ENCODE results near the gene ZNF791.
"Not testable (repeated sequence)": the region's sequence is repeated elsewhere in the genome, so short reads cannot be mapped to it uniquely, and the experiment has no call there.

ZNF791 gene

GRCh38 chr19:12665671-12666264 is 55.0 kb downstream of the ZNF791 start:
- in situ Hi-C loops (cut with MboI; ENCODE audit: low sequenced_read_pairs): no loop called here

- in situ Hi-C loops (cut with MboI; ENCODE audit: low sequenced_read_pairs): no loop called here
Measured at GRCh38 chr19:12666265-12667048, 55.7 kb downstream of the ZNF791 start, which contains the start of the genes MAN2B1 and WDR83. Gene MAN2B1 (minus strand): TSS chr19:12666742. CDS start chr19:12666701, 41 bp downstream. Gene WDR83 (plus strand): TSS chr19:12666807. CDS start chr19:12669791, 2,984 bp downstream.

GRCh38 chr19:12667731-12668302 is 57.1 kb downstream of the ZNF791 start:
- in situ Hi-C loops (cut with MboI; ENCODE audit: low sequenced_read_pairs): no loop called here

GRCh38 chr19:12668346-12668745 is 57.6 kb downstream of the ZNF791 start:
- in situ Hi-C loops (cut with MboI; ENCODE audit: low sequenced_read_pairs): no loop called here

- in situ Hi-C loops (cut with MboI; ENCODE audit: low sequenced_read_pairs): no loop called here
Measured at GRCh38 chr19:12668932-12669269, 58.2 kb downstream of the ZNF791 start.

- in situ Hi-C loops (cut with MboI; ENCODE audit: low sequenced_read_pairs): no loop called here
Measured at GRCh38 chr19:12669270-12670158, 58.8 kb downstream of the ZNF791 start.

- in situ Hi-C loops (cut with MboI; ENCODE audit: low sequenced_read_pairs): no loop called here
Measured at GRCh38 chr19:12670159-12670928, 59.6 kb downstream of the ZNF791 start.

- in situ Hi-C loops (cut with MboI; ENCODE audit: low sequenced_read_pairs): no loop called here
Measured at GRCh38 chr19:12672744-12673143, 62.0 kb downstream of the ZNF791 start.

GRCh38 chr19:12675399-12675798 is 64.7 kb downstream of the ZNF791 start:
- in situ Hi-C loops (cut with MboI; ENCODE audit: low sequenced_read_pairs): no loop called here

- in situ Hi-C loops (cut with MboI; ENCODE audit: low sequenced_read_pairs): no loop called here
Measured at GRCh38 chr19:12675940-12676339, 65.2 kb downstream of the ZNF791 start.

GRCh38 chr19:12676384-12676792 is 65.7 kb downstream of the ZNF791 start:
- in situ Hi-C loops (cut with MboI; ENCODE audit: low sequenced_read_pairs): no loop called here

- in situ Hi-C loops (cut with MboI; ENCODE audit: low sequenced_read_pairs): no loop called here
Measured at GRCh38 chr19:12676928-12677327, 66.2 kb downstream of the ZNF791 start.

- in situ Hi-C loops (cut with MboI; ENCODE audit: low sequenced_read_pairs): not testable (repeated sequence)
Measured at GRCh38 chr19:12678039-12678438, 67.3 kb downstream of the ZNF791 start.

- in situ Hi-C loops (cut with MboI; ENCODE audit: low sequenced_read_pairs): no loop called here
Measured at GRCh38 chr19:12680034-12680433, 69.3 kb downstream of the ZNF791 start.

- in situ Hi-C loops (cut with MboI; ENCODE audit: low sequenced_read_pairs): no loop called here
Measured at GRCh38 chr19:12681074-12681987, 70.6 kb downstream of the ZNF791 start, which contains the start of gene DHPS. Gene DHPS (minus strand): TSS chr19:12681880. CDS start chr19:12681766, 114 bp downstream.
